IPS-20b (cell line): ENCODE measurements around the gene MT1M.
A peak's percentile ranks its signal among the peaks of the same experiment; 100 is the strongest.

Experiments
- H3K27ac ChIP-seq: one replicate; pipeline ENCODE4 v1.5.1; 2013; ENCODE audit warnings: low read length
- H3K27me3 ChIP-seq: 2 replicates; pipeline ENCODE4 v1.6.1; 2013; ENCODE audit warnings: mild to moderate bottlenecking, low read length, inconsistent platforms; ENCODE audit not compliant: insufficient read depth
- H3K36me3 ChIP-seq: 2 replicates; pipeline ENCODE4 v1.6.1; 2013; ENCODE audit warnings: low read depth, mild to moderate bottlenecking, inconsistent platforms, low read length, moderate library complexity; ENCODE audit not compliant: insufficient read depth
- H3K4me1 ChIP-seq: 2 replicates; pipeline ENCODE4 v1.6.1; 2013; ENCODE audit warnings: mild to moderate bottlenecking, control low read depth, inconsistent platforms, low read length, moderate library complexity; ENCODE audit not compliant: insufficient read depth
- H3K4me3 ChIP-seq: 2 replicates; pipeline ENCODE4 v1.5.1; 2013; ENCODE audit warnings: mild to moderate bottlenecking, low read length, inconsistent platforms
- H3K9ac ChIP-seq: 2 replicates; pipeline ENCODE4 v1.6.1; 2013; ENCODE audit warnings: low read depth, mild to moderate bottlenecking, inconsistent platforms, low read length, moderate library complexity
- H3K9me3 ChIP-seq: 2 replicates; pipeline ENCODE4 v1.6.1; 2013; ENCODE audit warnings: mild to moderate bottlenecking, low read depth, low read length, inconsistent platforms; ENCODE audit not compliant: insufficient read depth

MT1M gene

DNA sequence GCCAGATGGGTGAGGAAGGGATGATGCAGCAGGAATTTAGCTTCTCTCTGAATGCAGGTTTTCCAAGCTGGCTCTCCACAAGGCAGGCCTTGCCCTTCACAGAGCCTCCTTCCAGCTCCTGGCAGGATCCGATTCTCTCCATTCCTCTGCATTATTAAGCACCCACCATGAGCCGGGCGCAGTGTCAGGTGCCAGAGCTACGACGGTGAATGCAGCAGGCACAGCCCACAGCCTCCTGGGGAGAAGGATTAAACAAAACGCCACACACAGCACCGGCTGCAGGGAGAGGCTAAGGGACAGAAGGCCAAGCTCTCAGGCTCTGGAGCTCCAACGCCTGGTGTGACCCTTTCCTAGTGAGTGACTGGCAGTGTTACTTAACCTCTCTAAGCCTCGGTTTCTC lies 31.1 kb upstream of the MT1M start:
- H3K9ac ChIP-seq: no peak overlapping the region
- H3K4me3 ChIP-seq: no peak overlapping the region
- H3K4me1 ChIP-seq: no peaks in the 10 kb centered on the region
- H3K36me3 ChIP-seq: no peaks in the 10 kb centered on the region
- peaks cover 29% of the 10 kb centered on the region for H3K27me3 ChIP-seq
- no peaks in the 10 kb centered on the region; the same call in 1 of the 2 replicates for H3K9me3 ChIP-seq
- H3K27ac ChIP-seq: no peak overlapping the region

DNA sequence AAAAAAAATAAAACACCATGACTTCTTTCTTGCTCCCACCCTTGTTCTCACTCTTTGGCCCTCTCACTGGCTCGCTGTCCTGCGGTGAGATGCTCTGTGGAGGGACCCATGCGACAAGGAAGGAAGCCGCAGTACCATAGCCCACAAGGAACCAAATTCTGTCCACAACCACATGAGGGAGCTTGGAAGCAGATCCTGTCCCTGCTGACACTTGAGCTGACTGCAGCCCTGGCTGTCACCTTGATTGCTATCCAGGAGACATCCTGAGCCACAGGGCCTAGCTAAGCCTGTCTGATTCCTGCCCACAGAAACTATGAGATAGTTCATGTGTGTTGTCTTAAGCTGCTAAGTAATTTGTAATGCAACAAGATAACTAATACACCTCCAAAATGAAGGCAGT lies 28.9 kb upstream of the MT1M start:
- H3K4me1 ChIP-seq: no peaks in the 10 kb centered on the region
- no peaks in the 10 kb centered on the region for H3K36me3 ChIP-seq
- H3K4me3 ChIP-seq: no peak overlapping the region
- H3K27me3 ChIP-seq: peaks cover 47% of the 10 kb centered on the region
- H3K9ac ChIP-seq: no peak overlapping the region
- no peak overlapping the region for H3K27ac ChIP-seq
- H3K9me3 ChIP-seq: no peaks in the 10 kb centered on the region

DNA sequence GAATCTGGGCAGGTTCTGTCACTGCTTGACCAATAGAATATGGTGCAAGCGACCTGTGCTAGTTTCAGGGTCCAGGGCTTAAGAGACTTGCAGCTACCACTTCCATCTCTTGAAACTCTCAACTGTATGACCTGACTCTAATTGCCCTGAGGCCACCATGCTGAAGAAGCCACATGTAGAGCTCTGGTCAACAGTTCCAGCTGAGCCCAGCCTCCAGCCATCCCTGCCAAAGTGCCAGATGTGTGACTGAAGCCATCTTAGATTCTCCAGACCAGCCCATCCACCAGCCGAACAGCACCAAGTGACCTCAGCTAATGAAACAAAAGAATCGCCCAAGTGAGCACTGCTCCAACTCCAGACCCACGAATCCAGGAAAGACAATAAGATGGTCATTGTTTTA lies 27.5 kb upstream of the MT1M start:
- Histone ChIP-seq H3K9ac (no peak overlapping the region), H3K36me3 (no peaks in the 10 kb centered on the region)

DNA sequence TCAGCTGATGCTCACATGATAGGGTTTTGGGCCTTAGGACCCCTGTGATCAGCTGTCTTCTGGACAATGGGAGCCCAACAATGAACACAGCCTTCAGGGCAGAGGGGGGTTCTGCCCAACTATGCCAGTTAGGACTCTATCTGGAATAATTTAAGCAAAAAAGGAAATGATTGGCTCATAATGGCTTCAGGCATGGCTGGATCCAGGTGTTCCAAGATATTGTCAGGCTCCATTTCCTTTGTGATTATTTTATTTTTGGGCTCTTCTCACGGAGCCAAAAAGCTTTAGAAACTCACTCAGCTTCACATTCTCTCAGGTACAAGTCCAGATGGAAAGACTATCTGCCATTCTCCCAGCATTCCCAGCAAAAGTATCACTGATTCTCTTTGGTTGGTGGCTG lies 27.0 kb upstream of the MT1M start:
- H3K4me3 ChIP-seq: no peak overlapping the region
- peaks cover 5% of the 10 kb centered on the region for H3K4me1 ChIP-seq
- no peaks in the 10 kb centered on the region for H3K9me3 ChIP-seq
- H3K27ac ChIP-seq: no peak overlapping the region
- H3K36me3 ChIP-seq: no peaks in the 10 kb centered on the region
- H3K27me3 ChIP-seq: peaks cover 66% of the 10 kb centered on the region
- H3K9ac ChIP-seq: no peak overlapping the region

More for the DNA sequence above, 27.5 kb upstream of the MT1M start:
- Histone ChIP-seq H3K4me1 (peaks cover 5% of the 10 kb centered on the region), H3K4me3 (no peak overlapping the region), H3K9me3 (no peaks in the 10 kb centered on the region), H3K27ac (no peak overlapping the region), H3K27me3 (peaks cover 61% of the 10 kb centered on the region)

DNA sequence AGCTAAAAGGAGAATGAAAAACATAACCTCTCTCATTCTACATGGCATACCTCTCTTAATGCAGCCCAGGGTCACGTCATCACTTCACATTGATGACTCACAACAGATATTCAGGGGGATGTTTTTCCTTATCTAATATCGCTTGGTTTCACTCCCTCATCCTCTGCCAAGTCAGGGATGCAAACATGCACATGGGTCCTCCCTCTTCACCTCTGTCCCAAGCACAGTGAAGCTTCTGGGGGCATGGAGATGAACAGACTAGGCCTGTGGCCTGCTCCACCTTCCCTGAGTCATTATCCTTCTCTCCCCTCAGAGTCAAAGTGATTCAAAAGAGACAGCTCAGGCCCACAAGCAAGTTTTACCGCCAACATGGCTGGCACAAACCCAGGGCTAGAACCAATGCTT lies 26.4 kb upstream of the MT1M start:
- peaks cover 68% of the 10 kb centered on the region for H3K27me3 ChIP-seq
- no peaks in the 10 kb centered on the region for H3K9me3 ChIP-seq
- H3K27ac ChIP-seq: no peak overlapping the region
- peaks cover 5% of the 10 kb centered on the region for H3K4me1 ChIP-seq
- no peaks in the 10 kb centered on the region for H3K36me3 ChIP-seq
- no peak overlapping the region for H3K4me3 ChIP-seq
- H3K9ac ChIP-seq: no peak overlapping the region

DNA sequence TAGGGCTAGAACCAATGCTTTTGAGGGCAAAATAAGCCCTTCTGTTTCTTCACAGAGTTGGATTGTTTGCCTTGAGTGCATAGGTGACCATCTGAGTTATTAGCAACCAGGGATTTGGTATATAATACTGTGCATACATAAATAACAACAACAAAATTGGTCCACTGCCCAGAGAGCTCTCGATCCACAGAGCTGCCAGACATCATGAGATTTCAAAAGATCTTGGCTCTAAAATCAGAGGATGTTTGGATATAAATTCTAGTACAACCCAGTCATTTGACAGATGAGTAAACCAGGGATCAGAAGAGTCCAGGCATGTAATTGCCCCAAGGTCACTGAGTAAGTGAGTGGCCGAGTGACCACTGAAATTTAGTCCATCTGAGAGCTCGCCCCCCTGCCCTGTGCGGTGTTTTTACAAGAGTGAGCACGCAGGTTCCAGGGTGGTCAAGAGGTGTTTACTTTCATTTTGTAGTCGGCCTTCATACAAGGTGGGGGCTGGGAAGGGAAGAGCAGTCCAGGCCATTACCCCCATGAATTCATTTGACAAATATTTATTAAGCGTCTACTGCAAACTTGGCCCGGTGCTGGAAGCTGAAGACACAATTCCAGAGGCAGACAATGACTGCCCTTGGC lies 25.9 kb upstream of the MT1M start:
- Histone ChIP-seq H3K4me3 (no peak overlapping the region), H3K27me3 (peaks cover 70% of the 10 kb centered on the region), H3K27ac (no peak overlapping the region), H3K36me3 (no peaks in the 10 kb centered on the region), H3K9me3 (no peaks in the 10 kb centered on the region), H3K4me1 (peaks cover 5% of the 10 kb centered on the region), H3K9ac (no peak overlapping the region)

DNA sequence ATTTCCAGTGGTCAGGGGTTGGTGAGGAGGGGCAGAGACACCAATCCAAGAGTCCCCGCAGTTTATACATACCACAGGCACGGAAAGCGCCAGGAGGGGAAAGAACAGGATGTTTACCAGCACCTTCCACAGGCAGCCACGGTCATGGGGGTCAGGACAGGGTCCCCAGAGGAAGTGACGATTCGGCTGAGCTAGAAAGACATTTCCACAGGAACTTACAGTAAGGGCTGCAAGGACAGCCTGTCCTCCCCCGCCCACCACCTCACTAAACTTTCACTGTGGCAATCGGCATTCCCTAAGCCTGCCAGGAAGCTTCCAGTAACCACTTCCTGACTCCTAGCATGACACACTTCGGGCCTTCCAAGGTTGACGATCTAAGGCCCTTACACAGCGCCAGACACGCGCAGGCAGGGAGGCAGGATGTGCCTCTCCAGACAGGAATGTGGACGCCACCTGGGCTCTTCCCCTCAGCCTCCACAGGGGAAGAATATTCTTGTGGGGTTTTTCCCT lies 25.3 kb upstream of the MT1M start:
- no peak overlapping the region for H3K9ac ChIP-seq
- no peaks in the 10 kb centered on the region for H3K9me3 ChIP-seq
- H3K4me3 ChIP-seq: no peak overlapping the region
- peaks cover 5% of the 10 kb centered on the region for H3K4me1 ChIP-seq
- H3K27ac ChIP-seq: no peak overlapping the region
- H3K36me3 ChIP-seq: no peaks in the 10 kb centered on the region
- peaks cover 75% of the 10 kb centered on the region for H3K27me3 ChIP-seq

DNA sequence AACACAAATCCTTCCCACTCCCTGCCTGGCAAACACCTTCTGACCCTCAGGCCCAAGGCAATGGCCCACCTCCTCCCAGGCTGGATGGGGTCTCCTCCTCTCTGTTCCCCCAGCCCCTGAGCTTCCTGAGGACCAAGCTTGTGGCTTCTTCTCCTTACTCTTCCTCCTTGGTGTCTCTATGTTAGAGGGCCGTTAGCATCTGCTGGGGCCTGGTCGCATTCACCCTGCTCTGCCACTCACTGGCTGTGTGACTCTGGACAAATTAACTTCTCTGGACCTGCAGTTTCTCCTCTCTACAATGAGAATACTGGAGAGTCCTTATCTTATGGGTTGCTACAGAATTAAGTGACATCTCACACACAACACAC lies 24.8 kb upstream of the MT1M start:
- H3K4me1 ChIP-seq: peaks cover 5% of the 10 kb centered on the region
- no peaks in the 10 kb centered on the region for H3K36me3 ChIP-seq
- H3K27me3 ChIP-seq: peaks cover 80% of the 10 kb centered on the region
- H3K9ac ChIP-seq: peak overlapping the region; percentile 52; the same call in 1 of the 2 replicates
- H3K27ac ChIP-seq: no peak overlapping the region
- no peaks in the 10 kb centered on the region for H3K9me3 ChIP-seq
- H3K4me3 ChIP-seq: peak overlapping the region; percentile 73; the same call in 1 of the 2 replicates

DNA sequence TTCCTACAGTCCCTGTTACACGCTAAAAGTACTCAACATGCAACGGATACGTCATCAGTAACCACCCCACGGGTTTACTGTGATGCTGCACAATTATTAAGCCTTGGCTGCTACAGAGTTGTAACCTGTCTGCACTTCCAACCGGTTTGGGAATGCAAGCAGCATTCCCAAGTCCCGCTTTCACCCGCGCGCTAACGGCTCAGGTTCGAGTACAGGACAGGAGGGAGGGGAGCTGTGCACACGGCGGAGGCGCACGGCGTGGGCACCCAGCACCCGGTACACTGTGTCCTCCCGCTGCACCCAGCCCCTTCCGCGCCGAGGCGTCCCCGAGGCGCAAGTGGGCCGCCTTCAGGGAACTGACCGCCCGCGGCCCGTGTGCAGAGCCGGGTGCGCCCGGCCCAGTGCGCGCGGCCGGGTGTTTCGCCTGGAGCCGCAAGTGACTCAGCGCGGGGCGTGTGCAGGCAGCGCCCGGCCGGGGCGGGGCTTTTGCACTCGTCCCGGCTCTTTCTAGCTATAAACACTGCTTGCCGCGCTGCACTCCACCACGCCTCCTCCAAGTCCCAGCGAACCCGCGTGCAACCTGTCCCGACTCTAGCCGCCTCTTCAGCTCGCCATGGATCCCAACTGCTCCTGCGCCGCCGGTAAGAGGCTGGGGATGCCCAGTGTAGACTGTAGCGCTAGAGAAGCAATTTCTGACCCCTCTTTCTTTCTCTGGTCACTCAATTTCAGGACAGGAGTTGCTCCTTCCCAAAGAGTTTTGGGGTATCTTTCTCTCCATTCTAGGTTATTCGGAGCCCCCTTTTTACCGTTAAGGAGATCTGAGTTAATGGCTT lies 24.2 kb upstream of the MT1M start, which contains the start of gene MT2A:
Gene MT2A, plus strand, starts transcription at position 542 of the 833 bp plus-strand sequence. Its CDS starts 72 bp downstream, at position 614.
- H3K9ac ChIP-seq: peak within 1 kb of the TSS; percentile 52; the same call in 1 of the 2 replicates
- H3K27ac ChIP-seq: no peak within 1 kb of the TSS
- peaks cover 5% of the 10 kb centered on the region for H3K4me1 ChIP-seq
- peak within 1 kb of the TSS; percentile 73 for H3K4me3 ChIP-seq
- peaks cover 83% of the 10 kb centered on the region for H3K27me3 ChIP-seq
- H3K36me3 ChIP-seq: no peaks in the 10 kb centered on the region
- H3K9me3 ChIP-seq: no peaks in the 10 kb centered on the region

DNA sequence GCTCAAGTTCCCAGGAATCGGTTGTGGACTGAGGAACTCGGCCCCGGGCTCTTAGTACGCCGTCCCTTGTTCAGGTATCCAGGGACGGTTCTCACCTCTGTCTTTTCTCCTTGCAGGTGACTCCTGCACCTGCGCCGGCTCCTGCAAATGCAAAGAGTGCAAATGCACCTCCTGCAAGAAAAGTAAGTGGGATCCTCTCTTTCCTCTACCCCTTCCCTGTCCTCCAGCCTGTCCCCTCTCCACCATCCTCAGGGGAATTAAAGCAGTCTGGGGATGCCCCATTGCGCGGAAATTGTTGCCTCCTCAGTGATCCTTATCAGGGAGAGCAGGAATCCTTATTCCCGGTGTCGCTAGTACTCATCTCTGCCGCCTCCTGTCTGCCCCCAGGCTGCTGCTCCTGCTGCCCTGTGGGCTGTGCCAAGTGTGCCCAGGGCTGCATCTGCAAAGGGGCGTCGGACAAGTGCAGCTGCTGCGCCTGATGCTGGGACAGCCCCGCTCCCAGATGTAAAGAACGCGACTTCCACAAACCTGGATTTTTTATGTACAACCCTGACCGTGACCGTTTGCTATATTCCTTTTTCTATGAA lies 23.5 kb upstream of the MT1M start:
- H3K9ac ChIP-seq: no peak overlapping the region; the same call in 1 of the 2 replicates
- peak overlapping the region; percentile 73 for H3K4me3 ChIP-seq
- H3K27ac ChIP-seq: no peak overlapping the region
- H3K9me3 ChIP-seq: no peaks in the 10 kb centered on the region
- H3K36me3 ChIP-seq: no peaks in the 10 kb centered on the region
- H3K4me1 ChIP-seq: peaks cover 5% of the 10 kb centered on the region
- H3K27me3 ChIP-seq: peaks cover 90% of the 10 kb centered on the region

DNA sequence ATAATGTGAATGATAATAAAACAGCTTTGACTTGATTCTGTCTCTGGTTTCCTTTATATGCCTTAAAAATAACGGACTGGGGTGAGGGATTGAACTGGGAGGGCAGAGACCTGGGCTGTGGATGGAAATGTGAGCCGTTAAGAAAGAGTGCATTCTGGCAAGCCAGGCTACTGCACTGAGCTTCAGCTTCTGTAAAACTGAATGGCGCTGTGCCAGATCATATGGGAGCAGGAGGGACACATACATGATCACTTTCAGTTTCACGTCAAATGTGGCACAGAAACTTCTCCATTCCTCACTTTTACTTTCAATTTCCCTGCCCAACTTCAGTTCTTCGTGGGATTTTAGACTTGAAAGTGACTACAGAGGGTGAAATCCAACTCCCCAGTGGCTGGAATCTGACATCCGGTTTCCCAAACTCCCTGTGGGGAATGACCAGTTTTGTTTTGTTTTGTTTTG lies 23.0 kb upstream of the MT1M start:
- H3K27ac ChIP-seq: no peak overlapping the region
- no peaks in the 10 kb centered on the region for H3K36me3 ChIP-seq
- H3K4me1 ChIP-seq: peaks cover 5% of the 10 kb centered on the region
- no peaks in the 10 kb centered on the region for H3K9me3 ChIP-seq
- H3K4me3 ChIP-seq: peak overlapping the region; percentile 73
- H3K9ac ChIP-seq: no peak overlapping the region
- H3K27me3 ChIP-seq: peaks cover 94% of the 10 kb centered on the region
